ENCODE measurements around the gene OSBP2.

OSBP2 gene

GRCh38 chr22:30880847-30881246 lies 186.2 kb downstream of the OSBP2 start:
- peaks cover 0 to 4% (median 0%) of the 10 kb centered on the region in 5 donors for H3K4me1 ChIP-seq (ENCODE audit: control insufficient read depth in 5 of 5, insufficient read depth in 5 of 5, low read length in 5 of 5)
- H3K27ac ChIP-seq (ENCODE audit: low read depth, low read length), result no peak overlapping the region
- no peak overlapping the region for H3K4me3 ChIP-seq (ENCODE audit: low read depth in 1 of 5, low read length in 5 of 5)
- H3K27me3 ChIP-seq (ENCODE audit: control insufficient read depth in 5 of 5, insufficient read depth in 4 of 5, low read length in 5 of 5), result peaks cover 0 to 5% (median 0%) of the 10 kb centered on the region in 5 donors
- no peaks in the 10 kb centered on the region for H3K36me3 ChIP-seq (ENCODE audit: control insufficient read depth in 5 of 5, insufficient read depth in 5 of 5, low read length in 5 of 5)
- no peak overlapping the region for H3K9ac ChIP-seq (ENCODE audit: low read length in 5 of 5)
- no peaks in the 10 kb centered on the region for H3K9me3 ChIP-seq (ENCODE audit: control insufficient read depth in 5 of 5, low read length in 5 of 5)

- H3K9me3 ChIP-seq (ENCODE audit: control insufficient read depth in 5 of 5, low read length in 5 of 5), result no peaks in the 10 kb centered on the region
- H3K36me3 ChIP-seq (ENCODE audit: control insufficient read depth in 5 of 5, insufficient read depth in 5 of 5, low read length in 5 of 5), result no peaks in the 10 kb centered on the region
- H3K27me3 ChIP-seq (ENCODE audit: control insufficient read depth in 5 of 5, insufficient read depth in 4 of 5, low read length in 5 of 5), result peaks cover 0 to 5% (median 0%) of the 10 kb centered on the region in 5 donors
- no peak overlapping the region for H3K27ac ChIP-seq (ENCODE audit: low read depth, low read length)
- H3K4me3 ChIP-seq (ENCODE audit: low read depth in 1 of 5, low read length in 5 of 5), result no peak overlapping the region
- H3K4me1 ChIP-seq (ENCODE audit: control insufficient read depth in 5 of 5, insufficient read depth in 5 of 5, low read length in 5 of 5), result peaks cover 0 to 4% (median 0%) of the 10 kb centered on the region in 5 donors
- no peak overlapping the region for H3K9ac ChIP-seq (ENCODE audit: low read length in 5 of 5)
Observed at GRCh38 chr22:30881361-30882183, 186.9 kb downstream of the OSBP2 start.

- peaks cover 0 to 5% (median 0%) of the 10 kb centered on the region in 5 donors for H3K27me3 ChIP-seq (ENCODE audit: control insufficient read depth in 5 of 5, insufficient read depth in 4 of 5, low read length in 5 of 5)
- no peak overlapping the region for H3K4me3 ChIP-seq (ENCODE audit: low read depth in 1 of 5, low read length in 5 of 5)
- H3K36me3 ChIP-seq (ENCODE audit: control insufficient read depth in 5 of 5, insufficient read depth in 5 of 5, low read length in 5 of 5), result no peaks in the 10 kb centered on the region
- no peak overlapping the region for H3K9ac ChIP-seq (ENCODE audit: low read length in 5 of 5)
- H3K27ac ChIP-seq (ENCODE audit: low read depth, low read length), result no peak overlapping the region
- no peaks in the 10 kb centered on the region for H3K9me3 ChIP-seq (ENCODE audit: control insufficient read depth in 5 of 5, low read length in 5 of 5)
- peaks cover 0 to 1% (median 0%) of the 10 kb centered on the region in 5 donors for H3K4me1 ChIP-seq (ENCODE audit: control insufficient read depth in 5 of 5, insufficient read depth in 5 of 5, low read length in 5 of 5)
Observed at GRCh38 chr22:30882184-30882717, 187.6 kb downstream of the OSBP2 start.

GRCh38 chr22:30882974-30883533 lies 188.4 kb downstream of the OSBP2 start:
- H3K4me3 ChIP-seq (ENCODE audit: low read depth in 1 of 5, low read length in 5 of 5), result no peak overlapping the region
- H3K27ac ChIP-seq (ENCODE audit: low read depth, low read length), result no peak overlapping the region
- no peaks in the 10 kb centered on the region for H3K4me1 ChIP-seq (ENCODE audit: control insufficient read depth in 5 of 5, insufficient read depth in 5 of 5, low read length in 5 of 5)
- no peaks in the 10 kb centered on the region for H3K36me3 ChIP-seq (ENCODE audit: control insufficient read depth in 5 of 5, insufficient read depth in 5 of 5, low read length in 5 of 5)
- no peaks in the 10 kb centered on the region for H3K9me3 ChIP-seq (ENCODE audit: control insufficient read depth in 5 of 5, low read length in 5 of 5)
- H3K27me3 ChIP-seq (ENCODE audit: control insufficient read depth in 5 of 5, insufficient read depth in 4 of 5, low read length in 5 of 5), result peaks cover 0 to 5% (median 0%) of the 10 kb centered on the region in 5 donors
- H3K9ac ChIP-seq (ENCODE audit: low read length in 5 of 5), result no peak overlapping the region

DNA sequence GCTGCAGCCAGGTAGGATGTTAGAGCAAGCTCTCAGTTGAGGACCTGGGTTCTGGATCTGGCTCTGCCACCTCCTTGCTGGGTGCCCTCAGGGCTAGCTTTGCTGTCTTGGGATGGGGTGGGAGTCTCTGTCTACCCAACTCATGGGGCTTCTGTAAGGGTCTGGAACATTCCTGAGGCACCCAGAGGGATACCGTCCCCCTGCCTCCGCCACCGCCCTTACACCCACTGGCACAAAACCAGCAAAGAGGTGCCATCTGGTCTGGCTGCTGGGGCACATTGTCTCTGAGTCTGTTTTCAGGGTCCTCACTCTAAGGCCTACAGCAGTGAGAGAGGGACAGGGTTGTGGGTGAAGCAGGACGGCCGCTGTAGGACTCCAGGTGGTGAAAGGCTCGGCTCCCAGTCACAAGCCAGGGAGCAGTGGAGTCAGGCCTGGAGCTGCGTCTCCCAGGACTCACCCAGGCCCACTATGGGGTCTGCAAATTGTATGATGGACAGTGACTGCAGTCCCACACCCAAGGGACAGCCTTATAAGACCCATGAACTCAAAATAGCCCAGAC lies 189.0 kb downstream of the OSBP2 start:
- Histone ChIP-seq H3K4me3 (ENCODE audit: low read depth in 1 of 5, low read length in 5 of 5) (no peak overlapping the region), H3K9ac (ENCODE audit: low read length in 5 of 5) (no peak overlapping the region), H3K27ac (ENCODE audit: low read depth, low read length) (no peak overlapping the region), H3K4me1 (ENCODE audit: control insufficient read depth in 5 of 5, insufficient read depth in 5 of 5, low read length in 5 of 5) (no peaks in the 10 kb centered on the region), H3K36me3 (ENCODE audit: control insufficient read depth in 5 of 5, insufficient read depth in 5 of 5, low read length in 5 of 5) (no peaks in the 10 kb centered on the region), H3K9me3 (ENCODE audit: control insufficient read depth in 5 of 5, low read length in 5 of 5) (no peaks in the 10 kb centered on the region), H3K27me3 (ENCODE audit: control insufficient read depth in 5 of 5, insufficient read depth in 4 of 5, low read length in 5 of 5) (peaks cover 0 to 5% (median 0%) of the 10 kb centered on the region in 5 donors)

- no peak overlapping the region for H3K4me3 ChIP-seq (ENCODE audit: low read depth in 1 of 5, low read length in 5 of 5)
- peaks cover 0 to 3% (median 0%) of the 10 kb centered on the region in 5 donors for H3K36me3 ChIP-seq (ENCODE audit: control insufficient read depth in 5 of 5, insufficient read depth in 5 of 5, low read length in 5 of 5)
- H3K27me3 ChIP-seq (ENCODE audit: control insufficient read depth in 5 of 5, insufficient read depth in 4 of 5, low read length in 5 of 5), result peaks cover 0 to 5% (median 0%) of the 10 kb centered on the region in 5 donors
- no peaks in the 10 kb centered on the region for H3K9me3 ChIP-seq (ENCODE audit: control insufficient read depth in 5 of 5, low read length in 5 of 5)
- no peaks in the 10 kb centered on the region for H3K4me1 ChIP-seq (ENCODE audit: control insufficient read depth in 5 of 5, insufficient read depth in 5 of 5, low read length in 5 of 5)
- no peak overlapping the region for H3K9ac ChIP-seq (ENCODE audit: low read length in 5 of 5)
- no peak overlapping the region for H3K27ac ChIP-seq (ENCODE audit: low read depth, low read length)
Observed at GRCh38 chr22:30884211-30885000, 189.7 kb downstream of the OSBP2 start.

GRCh38 chr22:30885001-30885366 lies 190.3 kb downstream of the OSBP2 start:
- H3K36me3 ChIP-seq (ENCODE audit: control insufficient read depth in 5 of 5, insufficient read depth in 5 of 5, low read length in 5 of 5), result peaks cover 0 to 3% (median 0%) of the 10 kb centered on the region in 5 donors
- H3K27me3 ChIP-seq (ENCODE audit: control insufficient read depth in 5 of 5, insufficient read depth in 4 of 5, low read length in 5 of 5), result peaks cover 0 to 5% (median 0%) of the 10 kb centered on the region in 5 donors
- H3K9ac ChIP-seq (ENCODE audit: low read length in 5 of 5), result no peak overlapping the region
- H3K4me3 ChIP-seq (ENCODE audit: low read depth in 1 of 5, low read length in 5 of 5), result no peak overlapping the region
- H3K27ac ChIP-seq (ENCODE audit: low read depth, low read length), result no peak overlapping the region
- H3K9me3 ChIP-seq (ENCODE audit: control insufficient read depth in 5 of 5, low read length in 5 of 5), result no peaks in the 10 kb centered on the region
- no peaks in the 10 kb centered on the region for H3K4me1 ChIP-seq (ENCODE audit: control insufficient read depth in 5 of 5, insufficient read depth in 5 of 5, low read length in 5 of 5)

DNA sequence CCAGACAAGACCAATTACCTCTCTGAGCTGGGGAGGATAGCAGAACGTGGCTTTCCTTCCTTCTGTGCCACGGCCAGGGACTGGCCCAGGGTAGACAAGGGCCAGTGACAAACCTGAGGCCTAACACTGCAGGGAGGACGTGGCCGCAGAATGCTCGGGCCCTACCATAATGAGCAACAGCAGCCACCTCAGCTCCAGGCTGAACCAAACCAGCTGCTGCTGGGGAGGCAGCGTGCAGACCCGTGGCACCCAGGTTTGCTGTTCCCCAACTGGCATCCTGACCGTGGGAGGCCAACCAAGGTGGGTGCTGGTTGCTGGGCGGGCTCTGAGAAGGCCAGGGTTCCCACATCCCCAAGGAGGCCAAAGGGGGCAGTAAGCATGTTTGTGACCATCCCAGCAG lies 190.9 kb downstream of the OSBP2 start:
- H3K27ac ChIP-seq (ENCODE audit: low read depth, low read length), result no peak overlapping the region
- H3K36me3 ChIP-seq (ENCODE audit: control insufficient read depth in 5 of 5, insufficient read depth in 5 of 5, low read length in 5 of 5), result peaks cover 0 to 3% (median 0%) of the 10 kb centered on the region in 5 donors
- no peak overlapping the region for H3K4me3 ChIP-seq (ENCODE audit: low read depth in 1 of 5, low read length in 5 of 5)
- no peak overlapping the region for H3K9ac ChIP-seq (ENCODE audit: low read length in 5 of 5)
- H3K9me3 ChIP-seq (ENCODE audit: control insufficient read depth in 5 of 5, low read length in 5 of 5), result no peaks in the 10 kb centered on the region
- H3K4me1 ChIP-seq (ENCODE audit: control insufficient read depth in 5 of 5, insufficient read depth in 5 of 5, low read length in 5 of 5), result no peaks in the 10 kb centered on the region
- H3K27me3 ChIP-seq (ENCODE audit: control insufficient read depth in 5 of 5, insufficient read depth in 4 of 5, low read length in 5 of 5), result peaks cover 0 to 3% (median 0%) of the 10 kb centered on the region in 5 donors

DNA sequence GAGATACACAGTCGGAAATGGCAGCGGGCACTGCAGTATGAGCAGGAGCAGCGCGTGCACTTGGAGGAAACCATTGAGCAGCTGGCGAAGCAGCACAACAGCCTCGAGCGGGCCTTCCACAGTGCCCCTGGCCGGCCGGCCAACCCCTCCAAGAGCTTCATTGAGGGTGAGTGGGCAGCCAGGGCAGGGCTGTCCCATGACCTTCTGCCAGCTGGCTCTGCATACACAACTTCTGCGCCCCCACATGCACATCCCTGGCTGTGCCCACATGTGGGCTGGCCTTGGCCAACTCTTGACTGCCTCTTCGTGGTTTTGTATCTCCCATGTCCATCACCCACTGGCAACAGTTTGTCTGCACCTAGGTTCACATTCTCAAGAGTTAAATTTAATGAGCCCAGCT lies 192.8 kb downstream of the OSBP2 start:
- H3K4me3 ChIP-seq (ENCODE audit: low read depth in 1 of 5, low read length in 5 of 5), result no peak overlapping the region
- H3K27ac ChIP-seq (ENCODE audit: low read depth, low read length), result no peak overlapping the region
- H3K27me3 ChIP-seq (ENCODE audit: control insufficient read depth in 5 of 5, insufficient read depth in 4 of 5, low read length in 5 of 5), result no peaks in the 10 kb centered on the region
- no peak overlapping the region for H3K9ac ChIP-seq (ENCODE audit: low read length in 5 of 5)
- peaks cover 0 to 4% (median 3%) of the 10 kb centered on the region in 5 donors for H3K36me3 ChIP-seq (ENCODE audit: control insufficient read depth in 5 of 5, insufficient read depth in 5 of 5, low read length in 5 of 5)
- no peaks in the 10 kb centered on the region for H3K9me3 ChIP-seq (ENCODE audit: control insufficient read depth in 5 of 5, low read length in 5 of 5)
- no peaks in the 10 kb centered on the region for H3K4me1 ChIP-seq (ENCODE audit: control insufficient read depth in 5 of 5, insufficient read depth in 5 of 5, low read length in 5 of 5)
